GM19452 (cell line): ENCODE results near the gene PPIH.
A peak's percentile ranks its signal among the peaks of the same experiment; 100 is the strongest.
"Not testable (repeated sequence)": the region's sequence is repeated elsewhere in the genome, so short reads cannot be mapped to it uniquely, and the experiment has no call there.

Source experiments
- ATAC-seq: cut with Tn5 transposase; IDR thresholded peaks from one replicate; pipeline ENCODE4 v1.9.1; 2021; ENCODE audit not compliant: unreplicated experiment

PPIH gene

DNA sequence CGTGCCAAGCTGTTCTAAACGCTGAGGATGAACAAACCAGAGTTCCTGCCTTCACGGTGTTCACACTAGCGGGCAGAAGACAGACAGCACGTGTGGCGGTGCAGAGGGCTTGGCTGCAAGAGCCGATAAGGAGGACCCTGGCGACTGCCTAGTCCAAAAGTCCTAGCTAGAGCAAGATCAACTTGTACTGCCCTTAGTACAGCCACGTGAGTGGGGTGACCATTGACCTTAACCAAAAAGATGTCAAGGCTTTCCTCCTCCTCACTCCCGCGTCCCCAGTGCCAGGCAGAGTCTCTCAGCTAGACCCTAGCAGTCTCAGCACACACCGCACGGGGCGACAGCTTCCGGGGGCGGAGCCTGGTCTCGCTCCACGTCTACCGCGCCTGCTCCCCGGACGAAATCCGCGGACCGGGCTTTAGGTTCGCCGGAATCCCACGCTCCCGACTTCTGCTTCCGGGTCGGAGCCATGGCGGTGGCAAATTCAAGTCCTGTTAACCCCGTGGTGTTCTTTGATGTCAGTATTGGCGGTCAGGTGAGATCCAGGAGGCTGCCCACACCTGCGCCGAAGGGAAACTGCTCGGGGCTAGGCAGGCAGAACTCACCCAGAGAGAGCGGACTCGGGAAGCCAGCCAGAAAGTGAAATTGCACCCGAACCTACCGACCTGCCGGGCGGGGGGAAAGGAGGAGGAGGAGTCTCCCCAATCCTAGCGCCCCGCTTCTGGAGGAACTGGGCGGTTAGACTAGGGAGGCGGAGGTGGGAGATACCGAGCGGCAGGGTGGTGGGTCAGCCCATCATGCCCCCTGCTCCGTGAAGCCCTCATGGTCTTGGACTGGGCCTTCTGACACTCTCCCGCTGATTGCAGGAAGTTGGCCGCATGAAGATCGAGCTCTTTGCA, at the start of gene PPIH:
Gene PPIH, plus strand, starts transcription at position 443 of the 896 bp plus-strand sequence. Its CDS starts 24 bp downstream, at position 467.
- peak; percentile 95 for ATAC-seq

GRCh38 chr1:42613803-42614131, 44.5 kb upstream of the PPIH start:
- ATAC-seq: no peak

GRCh38 chr1:42618866-42619265, 39.4 kb upstream of the PPIH start:
- ATAC-seq: no peak

DNA sequence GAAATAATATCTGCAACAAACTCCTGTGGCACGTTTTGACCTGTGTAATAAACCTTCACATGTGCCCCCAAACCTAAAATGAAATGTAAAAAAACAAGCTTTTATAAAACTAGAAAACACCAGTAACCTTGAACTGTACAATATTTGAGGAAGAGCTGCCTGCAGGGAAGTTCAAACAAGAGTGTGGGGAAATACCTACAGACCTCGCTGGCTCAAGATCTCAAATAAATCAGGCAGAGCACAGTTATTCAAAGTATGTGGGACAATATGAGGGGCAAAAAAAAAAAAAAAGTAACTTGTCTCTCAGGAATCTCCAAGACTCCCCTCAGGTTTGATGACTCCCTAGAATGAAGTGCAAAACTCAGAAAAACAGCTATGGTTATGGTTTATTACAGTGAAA, 37.9 kb upstream of the PPIH start:
- ATAC-seq: no peak

DNA sequence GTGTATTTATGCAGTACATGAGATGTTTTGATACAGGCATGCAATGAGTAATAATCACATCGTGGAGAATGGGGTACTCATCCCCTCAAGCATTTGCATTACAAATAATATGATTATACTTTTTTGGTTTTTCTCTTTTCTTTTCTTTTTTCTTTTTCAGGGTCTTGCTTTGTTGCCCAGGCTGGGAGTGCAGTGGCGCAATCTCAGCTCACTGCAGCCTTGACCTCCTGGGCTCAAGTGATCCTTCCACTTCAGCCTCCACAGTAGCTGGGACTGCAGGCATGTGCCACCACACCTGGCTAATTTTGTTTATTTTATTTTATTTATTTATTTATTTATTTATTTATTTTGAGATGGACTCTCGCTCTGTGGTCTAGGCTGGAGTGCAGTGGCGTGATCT, 37.0 kb upstream of the PPIH start:
- ATAC-seq: not testable (repeated sequence)

DNA sequence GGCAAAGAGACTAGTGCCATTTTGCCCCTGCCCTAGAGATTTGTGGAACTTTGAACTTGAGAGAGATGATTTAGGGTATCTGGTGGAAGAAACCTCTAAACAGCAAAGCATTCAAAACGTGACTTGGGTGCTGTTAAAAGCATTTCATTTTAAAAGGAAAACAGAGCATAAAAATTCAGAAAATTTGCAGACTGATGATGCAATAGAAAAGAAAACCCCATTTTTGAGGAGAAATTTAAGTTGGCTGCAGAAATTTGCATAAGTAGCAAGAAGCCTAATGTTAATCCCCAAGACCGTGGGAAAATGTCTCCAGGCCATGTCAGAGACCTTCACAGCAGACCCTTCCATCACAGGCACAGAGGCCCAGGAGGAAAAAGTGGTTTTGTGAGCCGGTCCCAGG, 31.0 kb upstream of the PPIH start:
- ATAC-seq: not testable (repeated sequence)

DNA sequence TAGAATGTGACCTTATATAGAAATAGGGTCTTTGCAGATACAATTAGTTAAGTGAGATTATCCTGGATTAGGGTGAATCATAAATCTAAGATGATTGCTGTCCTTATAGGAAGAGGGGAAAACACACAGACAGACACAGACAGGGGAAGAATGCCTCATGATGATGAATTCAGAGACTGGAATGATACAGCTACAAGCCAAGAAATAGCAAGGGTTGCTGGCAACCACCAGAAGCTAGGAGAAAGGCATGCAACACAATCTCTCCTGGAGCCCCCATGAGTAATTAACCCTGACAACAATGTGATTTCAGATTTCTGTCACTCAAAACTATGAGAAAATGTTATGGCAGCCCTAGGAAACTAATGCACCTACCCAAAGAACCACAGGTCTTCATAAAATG, 19.1 kb upstream of the PPIH start:
- ATAC-seq: no peak

GRCh38 chr1:42646056-42646455, 12.2 kb upstream of the PPIH start:
- ATAC-seq: no peak

DNA sequence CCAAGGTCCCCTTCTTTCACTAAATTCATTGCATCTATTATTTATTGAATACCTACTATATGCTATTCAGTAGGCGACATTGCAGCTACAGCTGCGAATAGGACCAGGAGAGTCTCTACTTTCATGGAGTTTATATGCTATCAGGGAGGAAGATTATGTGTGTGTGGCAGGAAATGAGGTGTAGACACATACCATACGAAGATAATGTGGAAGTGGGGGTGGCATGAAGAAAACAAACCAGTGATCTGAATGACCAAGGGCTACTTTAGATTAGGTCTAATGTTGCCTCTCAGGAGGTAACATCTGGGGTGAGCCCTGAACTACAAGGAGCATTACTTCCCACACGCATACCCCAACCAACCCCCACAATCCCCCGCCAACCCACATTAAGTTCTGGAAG, 1.0 kb upstream of the PPIH start:
- no peak for ATAC-seq

DNA sequence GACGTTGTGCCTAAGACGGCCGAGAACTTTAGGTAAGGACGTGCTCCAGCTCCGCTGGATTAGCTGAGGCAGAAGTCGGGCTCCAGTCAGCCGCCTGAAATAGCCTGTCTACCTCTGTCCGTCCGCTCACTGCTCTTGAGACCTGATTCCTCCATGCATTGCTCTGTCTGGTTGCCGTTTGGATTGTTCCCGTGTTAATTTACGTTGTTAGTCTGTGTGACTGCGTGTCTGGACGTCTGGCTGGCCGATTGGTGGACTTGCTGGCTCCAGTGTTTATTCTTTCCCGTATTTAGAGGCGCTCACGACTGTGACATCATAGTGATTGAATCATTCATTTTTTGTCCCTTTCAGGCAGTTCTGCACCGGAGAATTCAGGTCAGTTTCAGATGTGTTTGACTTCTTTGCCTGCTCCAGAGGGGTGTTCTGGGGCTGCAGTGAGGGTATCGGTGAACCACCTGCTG, 684 bp downstream of the PPIH start:
- ATAC-seq: no peak

DNA sequence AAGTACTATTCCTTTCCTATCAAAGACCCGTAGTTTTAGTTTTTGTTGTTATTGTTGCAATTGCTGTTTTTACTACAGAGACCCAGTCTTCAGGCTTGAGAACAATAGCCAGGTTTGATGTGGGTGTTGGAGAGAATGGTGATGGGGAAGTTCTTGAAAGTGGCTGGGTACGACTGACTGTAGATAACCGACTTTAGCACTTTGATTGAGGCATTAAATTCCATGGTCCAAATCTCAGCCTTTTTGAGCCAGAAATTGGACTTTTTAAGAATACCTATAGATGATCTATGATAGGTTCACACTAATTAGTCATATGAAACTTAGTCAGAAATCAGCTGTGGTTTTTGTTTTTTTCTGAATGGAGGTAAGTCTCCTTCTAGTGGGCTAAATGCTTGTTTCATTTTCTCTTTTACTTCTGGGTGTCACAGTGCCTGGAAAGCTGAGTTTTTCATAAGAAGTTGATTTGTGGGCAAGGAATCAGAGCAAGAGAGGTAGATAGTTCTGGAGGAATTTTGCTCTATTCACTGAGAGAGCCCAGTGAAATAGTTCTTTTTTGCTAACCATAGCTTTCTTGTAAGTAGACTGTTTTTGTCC, 2.8 kb downstream of the PPIH start:
- no peak for ATAC-seq

DNA sequence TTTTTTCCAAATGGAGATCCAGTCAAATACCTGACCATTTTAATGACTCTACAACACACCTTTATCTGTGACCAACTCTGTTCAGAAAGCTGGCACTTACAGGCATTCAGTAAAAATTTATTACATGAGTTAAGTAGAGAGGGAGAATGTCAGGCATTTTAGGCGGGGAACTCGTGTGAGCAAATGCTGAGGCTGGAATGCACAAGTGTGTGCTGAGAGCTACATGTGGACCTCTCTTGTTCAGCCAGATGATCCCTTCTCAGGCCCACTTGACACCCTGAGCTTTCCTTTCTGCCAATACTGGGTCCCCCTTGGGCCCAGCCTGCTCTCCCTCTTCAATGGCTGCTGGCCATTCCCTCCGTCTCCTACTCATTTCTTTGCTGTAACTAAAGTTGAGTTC, 11.7 kb downstream of the PPIH start:
- ATAC-seq: no peak

DNA sequence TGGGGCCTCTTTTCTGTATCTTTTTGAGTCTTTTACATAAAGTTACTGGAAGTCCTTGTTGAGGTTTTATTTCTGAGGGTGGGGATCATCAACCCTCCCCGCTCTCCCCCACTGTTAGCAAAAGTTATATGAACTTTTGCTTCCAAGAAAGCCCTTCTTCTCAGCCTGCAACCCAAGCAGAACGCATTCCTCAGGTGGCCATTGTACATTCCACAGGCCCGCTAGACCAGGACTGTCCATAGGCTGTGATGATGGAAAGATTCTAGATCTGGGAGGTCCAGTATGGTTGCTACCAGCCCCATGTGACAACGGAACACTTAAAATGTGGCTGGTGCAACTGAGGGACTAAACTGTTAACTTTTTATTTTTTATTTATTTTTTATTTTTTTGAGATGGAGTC, 12.2 kb downstream of the PPIH start:
- no peak for ATAC-seq

- ATAC-seq: no peak
Observed at GRCh38 chr1:42674214-42674613, 16.0 kb downstream of the PPIH start.

- no peak for ATAC-seq
Observed at GRCh38 chr1:42674682-42675081, 16.5 kb downstream of the PPIH start.

DNA sequence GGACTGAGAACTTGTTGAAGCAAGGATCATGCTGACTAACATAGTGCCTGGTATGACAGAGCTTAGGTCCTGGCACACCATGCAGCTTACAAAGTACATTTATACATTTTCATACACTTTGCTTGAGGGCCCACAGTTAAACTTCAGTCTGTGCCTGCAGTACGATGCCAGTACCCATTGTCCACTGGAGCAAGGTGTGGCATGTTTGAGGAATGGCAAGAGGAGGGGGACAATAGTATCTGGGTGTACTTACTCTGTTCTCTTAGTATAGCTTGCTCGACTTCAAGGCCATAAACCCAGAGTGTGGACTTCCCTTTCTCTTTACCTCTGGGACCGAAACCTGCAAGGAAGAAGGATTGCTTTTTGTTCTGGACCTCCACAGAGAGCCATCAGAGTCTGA, 17.2 kb downstream of the PPIH start:
- ATAC-seq: no peak

GRCh38 chr1:42676534-42677087, 18.4 kb downstream of the PPIH start:
- ATAC-seq: no peak

GRCh38 chr1:42679364-42679983, 21.3 kb downstream of the PPIH start:
- no peak for ATAC-seq

DNA sequence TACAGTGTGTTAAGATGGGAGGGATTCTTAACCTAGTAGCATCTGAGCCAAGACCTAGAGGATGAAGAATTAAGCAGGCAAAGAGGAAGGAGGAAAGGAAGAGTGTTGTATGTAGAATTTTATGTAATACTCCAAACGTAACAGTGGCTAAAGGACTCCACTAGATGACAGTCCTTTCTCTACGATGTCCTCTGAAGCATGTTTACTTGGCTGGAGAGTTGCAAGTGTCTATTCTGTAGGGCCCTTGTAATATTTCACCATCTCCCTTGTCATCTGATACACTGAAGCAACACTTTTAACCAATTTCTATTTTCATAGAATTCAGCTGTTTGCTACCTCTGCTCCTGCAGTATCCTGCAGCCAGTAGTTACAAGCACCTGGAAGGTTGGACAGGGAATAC, 21.8 kb downstream of the PPIH start:
- no peak for ATAC-seq

DNA sequence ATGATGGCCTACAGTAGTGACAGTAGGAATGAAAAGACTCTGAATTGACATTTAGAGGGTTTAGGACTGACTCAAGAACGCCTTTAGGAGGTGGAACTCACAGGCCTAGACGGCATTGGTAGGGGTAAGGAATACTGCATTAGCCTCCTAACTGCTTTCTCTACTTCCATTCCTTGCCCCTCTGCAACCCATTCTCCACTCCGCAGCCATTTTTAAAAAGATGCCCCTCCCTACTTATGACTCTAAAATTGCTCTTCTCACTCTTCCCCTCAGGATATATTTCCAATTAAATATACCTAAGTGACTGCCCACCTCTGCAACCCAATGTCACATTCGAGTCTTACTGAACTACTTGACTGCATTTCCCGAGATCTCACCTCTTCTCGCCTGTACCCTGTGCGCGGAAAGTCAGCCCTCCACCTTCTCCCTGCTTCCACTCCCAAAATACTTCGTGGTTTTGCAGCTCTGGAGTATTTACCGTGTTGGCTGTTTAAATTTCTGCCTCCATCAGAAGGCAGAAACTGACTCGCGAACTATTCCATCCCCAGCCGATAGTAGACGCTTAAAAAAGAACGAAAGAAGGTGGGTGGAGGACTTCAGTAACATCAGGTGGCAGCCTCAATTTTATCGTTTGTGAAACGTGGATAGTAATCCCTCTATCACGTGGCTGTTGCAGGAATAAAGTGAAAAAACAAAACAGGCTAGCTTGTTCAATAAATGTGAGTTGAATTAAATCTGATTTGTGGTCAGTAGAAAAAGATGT, 22.9 kb downstream of the PPIH start:
- ATAC-seq: no peak
